HEK293 (cell line): ENCODE data around the gene ABCF1.

ENCODE experiments used
- CTCF ChIP-seq: fragments of 450-650 bp; formaldehyde crosslinking; IDR thresholded peaks from 2 replicates; pipeline ENCODE4 v1.5.1; 2016; ENCODE audit warnings: missing biosample characterization, missing genetic modification characterization
- FEZF1 ChIP-seq: fragments of 450-650 bp; formaldehyde crosslinking; IDR thresholded peaks from 2 replicates; pipeline ENCODE4 v1.5.1; 2016; ENCODE audit warnings: missing biosample characterization, missing genetic modification characterization
- KLF9 ChIP-seq: fragments of 450-650 bp; formaldehyde crosslinking; IDR thresholded peaks from 2 replicates; pipeline ENCODE4 v1.5.1; 2016; ENCODE audit warnings: missing biosample characterization, missing genetic modification characterization, low read depth
- MYNN ChIP-seq: fragments of 450-650 bp; formaldehyde crosslinking; IDR thresholded peaks from 2 replicates; pipeline ENCODE4 v1.5.1; 2016; ENCODE audit warnings: missing biosample characterization, missing genetic modification characterization, borderline replicate concordance
- MZF1 ChIP-seq: fragments of 450-650 bp; formaldehyde crosslinking; IDR thresholded peaks from 2 replicates; pipeline ENCODE4 v1.5.1; 2017; ENCODE audit warnings: missing biosample characterization, missing genetic modification characterization, borderline replicate concordance
- SP3 ChIP-seq: fragments of 450-650 bp; formaldehyde crosslinking; IDR thresholded peaks from 2 replicates; pipeline ENCODE4 v1.5.1; 2016; ENCODE audit warnings: missing biosample characterization, missing genetic modification characterization
- SP7 ChIP-seq: fragments of 450-650 bp; formaldehyde crosslinking; IDR thresholded peaks from 2 replicates; pipeline ENCODE4 v1.5.1; 2016; ENCODE audit warnings: missing biosample characterization, missing genetic modification characterization
- ZBTB17 ChIP-seq: fragments of 450-650 bp; formaldehyde crosslinking; IDR thresholded peaks from 2 replicates; pipeline ENCODE4 v1.5.1; 2016; ENCODE audit warnings: missing biosample characterization, missing genetic modification characterization
- ZFP3 ChIP-seq: fragments of 450-650 bp; formaldehyde crosslinking; IDR thresholded peaks from 2 replicates; pipeline ENCODE4 v1.5.1; 2016; ENCODE audit warnings: low read depth, missing biosample characterization, missing genetic modification characterization
- ZNF10 ChIP-seq: fragments of 450-650 bp; formaldehyde crosslinking; IDR thresholded peaks from 2 replicates; pipeline ENCODE4 v1.5.1; 2017; ENCODE audit warnings: missing biosample characterization, missing genetic modification characterization
- ZNF184 ChIP-seq: fragments of 450-650 bp; IDR thresholded peaks from 2 replicates; pipeline ENCODE4 v1.5.1; 2018; ENCODE audit warnings: missing biosample characterization, mild to moderate bottlenecking, missing genetic modification characterization
- ZNF211 ChIP-seq: fragments of 450-650 bp; formaldehyde crosslinking; IDR thresholded peaks from 2 replicates; pipeline ENCODE4 v1.5.1; 2016; ENCODE audit warnings: low read depth, missing biosample characterization, missing genetic modification characterization
- ZNF221 ChIP-seq: fragments of 450-650 bp; formaldehyde crosslinking; IDR thresholded peaks from 2 replicates; pipeline ENCODE4 v1.5.1; 2017; ENCODE audit warnings: missing biosample characterization, missing genetic modification characterization, borderline replicate concordance
- ZNF248 ChIP-seq: fragments of 450-650 bp; formaldehyde crosslinking; IDR thresholded peaks from 2 replicates; pipeline ENCODE4 v1.5.1; 2017; ENCODE audit warnings: missing biosample characterization, missing genetic modification characterization
- ZNF341 ChIP-seq: fragments of 450-650 bp; formaldehyde crosslinking; IDR thresholded peaks from 2 replicates; pipeline ENCODE4; 2016; ENCODE audit warnings: low read depth, missing biosample characterization, missing genetic modification characterization
- ZNF37A ChIP-seq: fragments of 450-650 bp; IDR thresholded peaks from 2 replicates; pipeline ENCODE4 v1.5.1; 2018; ENCODE audit warnings: missing biosample characterization, missing genetic modification characterization
- ZNF404 ChIP-seq: fragments of 450-650 bp; formaldehyde crosslinking; IDR thresholded peaks from 2 replicates; pipeline ENCODE4 v1.5.1; 2017; ENCODE audit warnings: missing biosample characterization, missing genetic modification characterization
- ZNF48 ChIP-seq: fragments of 450-650 bp; formaldehyde crosslinking; IDR thresholded peaks from 2 replicates; pipeline ENCODE4 v1.5.1; 2016; ENCODE audit warnings: missing biosample characterization, missing genetic modification characterization
- ZNF513 ChIP-seq: fragments of 450-650 bp; IDR thresholded peaks from 2 replicates; pipeline ENCODE4 v1.5.1; 2018; ENCODE audit warnings: missing biosample characterization, missing genetic modification characterization
- ZNF514 ChIP-seq: fragments of 450-650 bp; formaldehyde crosslinking; IDR thresholded peaks from 2 replicates; pipeline ENCODE4 v1.5.1; 2016; ENCODE audit warnings: missing biosample characterization, missing genetic modification characterization
- ZNF549 ChIP-seq: fragments of 450-650 bp; IDR thresholded peaks from 2 replicates; pipeline ENCODE4 v1.5.1; 2018; ENCODE audit warnings: missing biosample characterization, missing genetic modification characterization, mild to moderate bottlenecking, inconsistent platforms, moderate library complexity
- ZNF560 ChIP-seq: fragments of 450-650 bp; formaldehyde crosslinking; IDR thresholded peaks from 2 replicates; pipeline ENCODE4 v1.5.1; 2017; ENCODE audit warnings: missing biosample characterization, missing genetic modification characterization, borderline replicate concordance
- ZNF660 ChIP-seq: fragments of 450-650 bp; IDR thresholded peaks from 2 replicates; pipeline ENCODE4 v1.5.1; 2018; ENCODE audit warnings: missing biosample characterization, mild to moderate bottlenecking, missing genetic modification characterization
- ZNF777 ChIP-seq: fragments of 450-650 bp; formaldehyde crosslinking; IDR thresholded peaks from 2 replicates; pipeline ENCODE4 v1.5.1; 2017; ENCODE audit warnings: missing biosample characterization, missing genetic modification characterization, borderline replicate concordance
- ZSCAN16 ChIP-seq: fragments of 450-650 bp; formaldehyde crosslinking; IDR thresholded peaks from 2 replicates; pipeline ENCODE4 v1.5.1; 2016; ENCODE audit warnings: missing biosample characterization, missing genetic modification characterization
- ZXDB ChIP-seq: fragments of 450-650 bp; formaldehyde crosslinking; IDR thresholded peaks from 2 replicates; pipeline ENCODE4 v1.5.1; 2016; ENCODE audit warnings: missing biosample characterization, missing genetic modification characterization
- TF ChIP-seq, protein P1 (sequence below): fragments of 450-650 bp; formaldehyde crosslinking; IDR thresholded peaks from 2 replicates; pipeline ENCODE4 v1.5.1; 2016; ENCODE audit warnings: missing biosample characterization, missing genetic modification characterization
- TF ChIP-seq, protein P2 (sequence below): fragments of 450-650 bp; formaldehyde crosslinking; IDR thresholded peaks from 2 replicates; pipeline ENCODE4 v1.5.1; 2016; ENCODE audit warnings: missing biosample characterization, missing genetic modification characterization, borderline replicate concordance
- TF ChIP-seq, protein P3 (sequence below): IDR thresholded peaks from 2 replicates; pipeline ENCODE4 v1.6.1; 2011; ENCODE audit warnings: mild to moderate bottlenecking, low read depth, low read length, borderline replicate concordance
- TF ChIP-seq, protein P4 (sequence below): fragments of 450-650 bp; formaldehyde crosslinking; IDR thresholded peaks from 2 replicates; pipeline ENCODE4 v1.5.1; 2017; ENCODE audit warnings: missing biosample characterization, mild to moderate bottlenecking, missing genetic modification characterization, moderate library complexity

Gene ABCF1

DNA sequence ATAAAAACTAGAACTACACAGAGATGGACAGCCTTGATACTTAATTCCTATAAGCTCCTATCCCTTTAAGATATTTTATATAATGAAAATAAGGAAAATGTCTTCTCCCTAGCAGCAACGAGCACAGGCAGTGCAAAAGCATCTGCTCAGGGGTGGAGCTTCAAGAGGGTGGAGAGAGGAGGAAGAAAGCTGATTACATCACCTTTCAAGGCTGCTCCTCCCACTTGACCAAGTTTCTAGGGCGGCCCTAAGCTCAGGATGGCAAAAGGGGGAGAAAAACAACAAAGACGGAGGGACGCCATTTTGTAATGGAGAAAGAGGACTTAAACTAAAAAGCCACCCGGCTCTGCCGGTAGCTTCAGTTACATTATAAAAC, 43.6 kb downstream of the ABCF1 start (continued):
- TF ChIP-seq ZNF48 (tag by site-specific recombination) (no peak), ZNF10 (tag by site-specific recombination) (no peak), SP7 (peak; percentile 9; the same call in 1 of the 2 replicates), ZBTB17 (tag by site-specific recombination) (no peak), ZNF513 (tag by site-specific recombination) (peak; percentile 47; the same call in 1 of the 2 replicates), CTCF (tag by site-specific recombination) (no peak), ZNF777 (tag by site-specific recombination) (no peak), FEZF1 (tag by site-specific recombination) (no peak), ZNF184 (tag by site-specific recombination) (no peak), KLF9 (tag by site-specific recombination) (no peak), ZNF549 (tag by site-specific recombination) (no peak), ZNF560 (tag by site-specific recombination) (no peak), ZNF248 (tag by site-specific recombination) (no peak), ZFP3 (tag by site-specific recombination) (no peak), ZNF660 (tag by site-specific recombination) (peak; percentile 77; the same call in 1 of the 2 replicates), ZNF221 (tag by site-specific recombination) (no peak), ZNF211 (tag by site-specific recombination) (no peak), ZNF341 (tag by site-specific recombination) (peak; percentile 33), ZNF37A (no peak), ZXDB (tag by site-specific recombination) (peak; percentile 71; the same call in 1 of the 2 replicates), ZSCAN16 (no peak), MYNN (tag by site-specific recombination) (no peak), MZF1 (tag by site-specific recombination) (no peak), SP3 (tag by site-specific recombination) (peak; percentile 78), ZNF404 (no peak), ZNF514 (tag by site-specific recombination) (no peak)
- TF ChIP-seq, protein P1, sequence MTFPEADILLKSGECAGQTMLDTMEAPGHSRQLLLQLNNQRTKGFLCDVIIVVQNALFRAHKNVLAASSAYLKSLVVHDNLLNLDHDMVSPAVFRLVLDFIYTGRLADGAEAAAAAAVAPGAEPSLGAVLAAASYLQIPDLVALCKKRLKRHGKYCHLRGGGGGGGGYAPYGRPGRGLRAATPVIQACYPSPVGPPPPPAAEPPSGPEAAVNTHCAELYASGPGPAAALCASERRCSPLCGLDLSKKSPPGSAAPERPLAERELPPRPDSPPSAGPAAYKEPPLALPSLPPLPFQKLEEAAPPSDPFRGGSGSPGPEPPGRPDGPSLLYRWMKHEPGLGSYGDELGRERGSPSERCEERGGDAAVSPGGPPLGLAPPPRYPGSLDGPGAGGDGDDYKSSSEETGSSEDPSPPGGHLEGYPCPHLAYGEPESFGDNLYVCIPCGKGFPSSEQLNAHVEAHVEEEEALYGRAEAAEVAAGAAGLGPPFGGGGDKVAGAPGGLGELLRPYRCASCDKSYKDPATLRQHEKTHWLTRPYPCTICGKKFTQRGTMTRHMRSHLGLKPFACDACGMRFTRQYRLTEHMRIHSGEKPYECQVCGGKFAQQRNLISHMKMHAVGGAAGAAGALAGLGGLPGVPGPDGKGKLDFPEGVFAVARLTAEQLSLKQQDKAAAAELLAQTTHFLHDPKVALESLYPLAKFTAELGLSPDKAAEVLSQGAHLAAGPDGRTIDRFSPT = 0 out of 2 replicates have a peak, but pooled peaks have one; percentile 40
- TF ChIP-seq, protein P2, sequence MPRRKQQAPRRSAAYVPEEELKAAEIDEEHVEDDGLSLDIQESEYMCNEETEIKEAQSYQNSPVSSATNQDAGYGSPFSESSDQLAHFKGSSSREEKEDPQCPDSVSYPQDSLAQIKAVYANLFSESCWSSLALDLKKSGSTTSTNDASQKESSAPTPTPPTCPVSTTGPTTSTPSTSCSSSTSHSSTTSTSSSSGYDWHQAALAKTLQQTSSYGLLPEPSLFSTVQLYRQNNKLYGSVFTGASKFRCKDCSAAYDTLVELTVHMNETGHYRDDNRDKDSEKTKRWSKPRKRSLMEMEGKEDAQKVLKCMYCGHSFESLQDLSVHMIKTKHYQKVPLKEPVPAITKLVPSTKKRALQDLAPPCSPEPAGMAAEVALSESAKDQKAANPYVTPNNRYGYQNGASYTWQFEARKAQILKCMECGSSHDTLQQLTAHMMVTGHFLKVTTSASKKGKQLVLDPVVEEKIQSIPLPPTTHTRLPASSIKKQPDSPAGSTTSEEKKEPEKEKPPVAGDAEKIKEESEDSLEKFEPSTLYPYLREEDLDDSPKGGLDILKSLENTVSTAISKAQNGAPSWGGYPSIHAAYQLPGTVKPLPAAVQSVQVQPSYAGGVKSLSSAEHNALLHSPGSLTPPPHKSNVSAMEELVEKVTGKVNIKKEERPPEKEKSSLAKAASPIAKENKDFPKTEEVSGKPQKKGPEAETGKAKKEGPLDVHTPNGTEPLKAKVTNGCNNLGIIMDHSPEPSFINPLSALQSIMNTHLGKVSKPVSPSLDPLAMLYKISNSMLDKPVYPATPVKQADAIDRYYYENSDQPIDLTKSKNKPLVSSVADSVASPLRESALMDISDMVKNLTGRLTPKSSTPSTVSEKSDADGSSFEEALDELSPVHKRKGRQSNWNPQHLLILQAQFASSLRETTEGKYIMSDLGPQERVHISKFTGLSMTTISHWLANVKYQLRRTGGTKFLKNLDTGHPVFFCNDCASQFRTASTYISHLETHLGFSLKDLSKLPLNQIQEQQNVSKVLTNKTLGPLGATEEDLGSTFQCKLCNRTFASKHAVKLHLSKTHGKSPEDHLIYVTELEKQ = no peak
- TF ChIP-seq, protein P3, sequence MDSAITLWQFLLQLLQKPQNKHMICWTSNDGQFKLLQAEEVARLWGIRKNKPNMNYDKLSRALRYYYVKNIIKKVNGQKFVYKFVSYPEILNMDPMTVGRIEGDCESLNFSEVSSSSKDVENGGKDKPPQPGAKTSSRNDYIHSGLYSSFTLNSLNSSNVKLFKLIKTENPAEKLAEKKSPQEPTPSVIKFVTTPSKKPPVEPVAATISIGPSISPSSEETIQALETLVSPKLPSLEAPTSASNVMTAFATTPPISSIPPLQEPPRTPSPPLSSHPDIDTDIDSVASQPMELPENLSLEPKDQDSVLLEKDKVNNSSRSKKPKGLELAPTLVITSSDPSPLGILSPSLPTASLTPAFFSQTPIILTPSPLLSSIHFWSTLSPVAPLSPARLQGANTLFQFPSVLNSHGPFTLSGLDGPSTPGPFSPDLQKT = no peak
- TF ChIP-seq, protein P4, sequence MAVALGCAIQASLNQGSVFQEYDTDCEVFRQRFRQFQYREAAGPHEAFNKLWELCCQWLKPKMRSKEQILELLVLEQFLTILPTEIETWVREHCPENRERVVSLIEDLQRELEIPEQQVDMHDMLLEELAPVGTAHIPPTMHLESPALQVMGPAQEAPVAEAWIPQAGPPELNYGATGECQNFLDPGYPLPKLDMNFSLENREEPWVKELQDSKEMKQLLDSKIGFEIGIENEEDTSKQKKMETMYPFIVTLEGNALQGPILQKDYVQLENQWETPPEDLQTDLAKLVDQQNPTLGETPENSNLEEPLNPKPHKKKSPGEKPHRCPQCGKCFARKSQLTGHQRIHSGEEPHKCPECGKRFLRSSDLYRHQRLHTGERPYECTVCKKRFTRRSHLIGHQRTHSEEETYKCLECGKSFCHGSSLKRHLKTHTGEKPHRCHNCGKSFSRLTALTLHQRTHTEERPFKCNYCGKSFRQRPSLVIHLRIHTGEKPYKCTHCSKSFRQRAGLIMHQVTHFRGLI (tag by site-specific recombination) = no peak
